Left lung (tissue), 10 donors: Measurements from ENCODE around the gene BRWD1. TPM values are rescaled to one million over a fixed set of nuclear protein-coding genes. Genes with fewer than 3 reads are reported as not detected.
"Not testable (repeated sequence)": the region's sequence is repeated elsewhere in the genome, so short reads cannot be mapped to it uniquely, and the experiment has no call there.

Source experiments
- ATAC-seq: fragments of 200-7000 bp; cut with Tn5 transposase; one replicate; pipeline ENCODE4 v1.9.1; 2020; ENCODE audit warnings: moderate library complexity
- DNase-seq, 4 donors: peaks; one replicate each; pipeline ENCODE4 v3.0.0-alpha.2; 2013 to 2020
- H3K27ac ChIP-seq, 2 donors: fragments of 200-600 bp; sonication (generic) in 1 of 2; one replicate each; pipeline versions ENCODE4 v1.5.0 to v1.8.0; 2020 to 2021
- H3K27me3 ChIP-seq, 2 donors: fragments of 200-600 bp; sonication (generic) in 1 of 2; one replicate each; pipeline versions ENCODE4 v1.5.0 to v1.8.0; 2020 to 2021
- H3K36me3 ChIP-seq, 2 donors: fragments of 200-600 bp; sonication (generic) in 1 of 2; one replicate each; pipeline versions ENCODE4 v1.5.0 to v1.8.0; 2020 to 2021
- H3K4me1 ChIP-seq, 2 donors: fragments of 200-600 bp; one replicate each; pipeline ENCODE4 v1.8.0; 2021
- H3K4me3 ChIP-seq, 2 donors: fragments of 200-600 bp; sonication (generic) in 1 of 2; one replicate each; pipeline versions ENCODE4 v1.5.0 to v1.8.0; 2020 to 2021; ENCODE audit warnings: mild to moderate bottlenecking in 1 of 2
- H3K9me3 ChIP-seq, 2 donors: fragments of 200-600 bp; sonication (generic) in 1 of 2; one replicate each; pipeline versions ENCODE4 v1.5.0 to v1.8.0; 2020 to 2021
- intact Hi-C, 2 donors: fragments of 100-400 bp; cut with DNase I; formaldehyde crosslinking; loops; one replicate each; pipeline versions ENCODE4 v1.11.2 to v1.14.2; 2022
- polyA plus RNA-seq, 6 donors: library from polyadenylated mRNA; unstranded; fragments of 120-200 nt; gene quantifications; one replicate each; pipeline ENCODE4 v1.2.1, GENCODE V29; 2013; ENCODE audit not compliant: insufficient read length in 6 of 6
- total RNA-seq, 2 donors: library from RNA; stranded (reverse); fragmentation: NEBNext Ultra II Directional; extraction: Animal tissue kit (Norgen Biotek cat#: 25700); gene quantifications; one replicate each; pipeline ENCODE4 v1.2.1, GENCODE V29; 2021
- TF ChIP-seq, protein P1 (sequence below), 2 donors: fragments of 200-600 bp; sonication (generic) in 1 of 2; IDR thresholded peaks; one replicate each; pipeline versions ENCODE4 v1.5.0 to v1.8.0; 2021; ENCODE audit warnings: antibody characterized with exemption in 2 of 2
- donor health status: DM: no; HTN: yes; CAD: no.
- donor health status: DM: no; HTN: no; CAD: no.

Gene BRWD1
- total and polyA plus RNA-seq, 8 donors = 33.0 to 54.3 (median 47.3) TPM

DNA sequence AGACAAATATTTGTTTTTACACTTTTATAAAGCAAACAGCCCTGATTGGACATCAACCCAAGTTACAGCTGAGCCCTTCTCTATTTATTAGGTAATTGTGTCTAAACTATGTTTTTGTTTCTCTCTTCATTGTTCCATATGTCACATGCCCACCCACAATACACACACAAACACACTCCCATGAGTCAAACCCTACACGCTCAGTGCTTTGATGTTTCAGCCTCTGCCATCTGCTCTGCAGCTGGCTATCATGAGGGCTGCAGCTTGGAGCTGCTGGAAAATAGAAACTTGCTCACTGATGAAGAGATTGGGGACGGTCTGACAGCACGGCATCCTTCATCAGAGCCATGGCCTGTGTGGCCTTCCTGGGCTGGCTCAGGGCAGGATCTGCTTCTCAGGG is 171.9 kb downstream of the BRWD1 start:
- ATAC-seq (no peak), DNase-seq (no peak)
- Histone ChIP-seq H3K27me3 (no peaks in the 10 kb centered on the region), H3K4me3 (no peak overlapping the region), H3K27ac (no peak overlapping the region), H3K36me3 (no peaks in the 10 kb centered on the region), H3K9me3 (peaks cover 0 to 10% of the 10 kb centered on the region in 2 donors), H3K4me1 (peaks cover 0 to 5% of the 10 kb centered on the region in 2 donors)
- TF ChIP-seq, protein P1, sequence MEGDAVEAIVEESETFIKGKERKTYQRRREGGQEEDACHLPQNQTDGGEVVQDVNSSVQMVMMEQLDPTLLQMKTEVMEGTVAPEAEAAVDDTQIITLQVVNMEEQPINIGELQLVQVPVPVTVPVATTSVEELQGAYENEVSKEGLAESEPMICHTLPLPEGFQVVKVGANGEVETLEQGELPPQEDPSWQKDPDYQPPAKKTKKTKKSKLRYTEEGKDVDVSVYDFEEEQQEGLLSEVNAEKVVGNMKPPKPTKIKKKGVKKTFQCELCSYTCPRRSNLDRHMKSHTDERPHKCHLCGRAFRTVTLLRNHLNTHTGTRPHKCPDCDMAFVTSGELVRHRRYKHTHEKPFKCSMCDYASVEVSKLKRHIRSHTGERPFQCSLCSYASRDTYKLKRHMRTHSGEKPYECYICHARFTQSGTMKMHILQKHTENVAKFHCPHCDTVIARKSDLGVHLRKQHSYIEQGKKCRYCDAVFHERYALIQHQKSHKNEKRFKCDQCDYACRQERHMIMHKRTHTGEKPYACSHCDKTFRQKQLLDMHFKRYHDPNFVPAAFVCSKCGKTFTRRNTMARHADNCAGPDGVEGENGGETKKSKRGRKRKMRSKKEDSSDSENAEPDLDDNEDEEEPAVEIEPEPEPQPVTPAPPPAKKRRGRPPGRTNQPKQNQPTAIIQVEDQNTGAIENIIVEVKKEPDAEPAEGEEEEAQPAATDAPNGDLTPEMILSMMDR (IDR thresholded peaks at IDR 0.05) = no peak
- intact Hi-C loops = loop anchor here in 1 of 2 donors (10.0 kb wide), 1 partner anchor 407 kb away; no protein-coding TSS in a partner anchor

DNA sequence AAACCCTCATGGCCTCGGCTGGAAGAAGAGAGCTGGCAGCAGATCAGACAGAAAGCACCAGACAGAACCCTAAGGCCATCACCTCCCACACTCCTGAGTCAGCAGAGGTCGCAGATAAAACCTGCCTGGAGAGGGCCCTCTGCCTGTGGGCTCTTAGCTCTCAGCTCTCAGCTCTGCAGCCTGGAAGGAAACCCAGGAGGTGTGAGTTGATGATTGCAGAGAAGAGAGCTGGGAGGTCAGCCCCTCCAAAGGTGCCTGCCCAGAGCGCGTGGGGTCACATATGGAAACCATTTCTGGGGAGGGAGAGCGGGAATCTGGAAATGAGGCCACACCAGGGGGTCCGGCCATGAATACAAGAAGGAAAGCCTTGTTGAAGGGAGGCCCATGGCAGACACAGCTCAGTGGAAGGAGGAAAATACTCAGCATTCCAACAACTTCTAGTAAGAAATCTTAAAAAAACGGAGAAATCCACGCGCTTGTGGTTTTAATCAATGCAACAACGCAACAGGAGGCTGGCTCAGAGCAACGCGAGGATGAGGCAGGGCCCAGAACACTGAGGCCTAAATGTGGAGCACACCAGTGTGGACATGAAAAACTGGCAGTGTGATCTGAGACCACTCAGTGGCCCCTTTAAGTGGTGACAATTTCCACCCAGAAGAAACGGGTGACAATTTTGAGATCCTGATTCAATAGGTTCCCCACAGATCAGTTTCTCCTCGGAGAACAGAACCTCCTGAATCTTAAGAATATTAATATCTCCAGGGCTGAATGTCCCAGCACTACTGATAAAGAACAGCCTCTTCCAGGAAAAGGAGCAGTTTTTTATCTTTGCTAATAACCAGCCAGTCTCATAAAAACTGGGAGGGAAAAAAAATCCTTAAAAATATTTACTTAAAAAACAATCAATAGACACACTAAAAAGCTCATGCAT is 175.9 kb downstream of the BRWD1 start:
- ATAC-seq (no peak), DNase-seq (no peak)
- Histone ChIP-seq H3K9me3 (no peaks in the 10 kb centered on the region), H3K27ac (no peak overlapping the region), H3K36me3 (no peaks in the 10 kb centered on the region), H3K27me3 (no peaks in the 10 kb centered on the region), H3K4me1 (peaks cover 0 to 5% of the 10 kb centered on the region in 2 donors), H3K4me3 (no peak overlapping the region)
- intact Hi-C loops = loop anchor here in 1 of 2 donors (5.0 kb wide), 1 partner anchor 405 kb away; no protein-coding TSS in a partner anchor
- TF ChIP-seq, protein P1 (IDR thresholded peaks at IDR 0.05) = no peak

DNA sequence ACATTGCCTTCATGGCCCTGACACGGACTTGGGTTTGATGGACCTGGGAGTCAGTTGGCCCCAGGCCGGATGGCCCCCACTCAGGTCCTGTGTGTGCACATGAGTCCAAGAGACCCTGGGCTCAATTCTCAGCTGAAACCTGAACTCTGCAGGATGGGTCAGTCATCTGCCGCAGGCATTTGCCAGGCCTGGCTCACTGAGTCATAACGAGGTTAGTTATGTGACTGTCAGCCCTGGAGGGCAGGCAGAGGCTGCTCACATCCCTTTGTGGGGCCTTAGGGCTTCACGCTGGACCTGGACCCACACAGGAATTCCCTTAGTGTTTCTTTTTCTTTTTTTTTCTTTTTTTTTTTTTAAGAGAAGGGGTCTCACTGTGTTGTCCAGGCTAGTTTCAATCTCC is 176.7 kb downstream of the BRWD1 start:
- TF ChIP-seq, protein P1 (IDR thresholded peaks at IDR 0.05) = no peak
- intact Hi-C loops = loop anchor here in 1 of 2 donors (5.0 kb wide), 1 partner anchor 404 kb away; no protein-coding TSS in a partner anchor
- no peak overlapping the region for H3K4me3 ChIP-seq
- no peak overlapping the region for H3K27ac ChIP-seq
- ATAC-seq = no peak
- H3K27me3 ChIP-seq = no peaks in the 10 kb centered on the region
- DNase-seq = no peak
- no peaks in the 10 kb centered on the region for H3K36me3 ChIP-seq
- H3K9me3 ChIP-seq = no peaks in the 10 kb centered on the region
- peaks cover 0 to 5% of the 10 kb centered on the region in 2 donors for H3K4me1 ChIP-seq

DNA sequence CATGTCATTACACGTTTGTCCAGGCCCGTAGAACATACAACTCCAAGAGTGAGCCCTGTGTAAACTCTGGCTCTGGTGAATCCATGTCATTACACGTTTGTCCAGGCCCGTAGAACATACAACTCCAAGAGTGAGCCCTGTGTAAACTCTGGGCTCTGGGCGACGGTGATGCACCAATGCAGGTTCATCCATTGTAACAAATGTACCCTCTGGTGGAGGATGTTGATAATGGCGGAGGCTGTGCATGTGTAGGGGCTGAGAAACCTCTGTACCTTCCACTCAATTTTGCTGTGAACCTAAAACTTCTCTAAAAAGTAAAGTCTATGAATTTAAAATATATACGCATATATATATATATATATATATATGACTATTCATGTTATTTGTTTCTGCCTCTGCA is 177.3 kb downstream of the BRWD1 start:
- H3K36me3 ChIP-seq, H3K9me3 ChIP-seq, H3K27me3 ChIP-seq, H3K27ac ChIP-seq, H3K4me1 ChIP-seq, H3K4me3 ChIP-seq: not testable (repeated sequence)
- intact Hi-C loops = loop anchor here in 1 of 2 donors (5.0 kb wide), 1 partner anchor 404 kb away; no protein-coding TSS in a partner anchor
- TF ChIP-seq, protein P1 (IDR thresholded peaks at IDR 0.05) = peak; percentile 27 to 43
- peak; percentile 40 for ATAC-seq
- peak in 1 of 4 donors; percentile 60 for DNase-seq

DNA sequence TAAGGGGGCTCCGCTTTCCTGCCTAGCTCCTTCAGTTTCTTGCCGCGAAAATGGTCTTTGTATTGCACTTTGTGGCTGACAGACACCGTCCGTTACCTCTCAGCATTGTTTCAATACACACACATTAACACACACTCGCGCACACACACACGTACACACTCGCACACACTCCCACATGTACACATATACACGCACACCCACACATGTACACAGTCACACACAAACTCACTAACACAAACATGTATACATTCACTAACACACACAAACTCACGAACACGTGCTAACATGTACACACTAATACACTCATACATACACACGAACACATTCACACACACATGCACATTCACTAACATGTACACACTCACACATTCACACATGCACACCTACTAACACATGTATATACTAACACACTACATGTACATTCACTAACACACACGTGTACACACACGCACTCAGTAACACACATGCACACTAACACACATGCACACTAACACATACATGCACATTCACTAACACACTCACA is 179.1 kb downstream of the BRWD1 start:
- ATAC-seq = no peak
- TF ChIP-seq, protein P1 (IDR thresholded peaks at IDR 0.05) = no peak
- intact Hi-C loops = no loop called here

More for the DNA sequence above, 179.1 kb downstream of the BRWD1 start:
- Histone ChIP-seq H3K27ac (no peak overlapping the region), H3K9me3 (peaks cover 0 to 6% of the 10 kb centered on the region in 2 donors), H3K4me3 (no peak overlapping the region), H3K36me3 (no peaks in the 10 kb centered on the region), H3K4me1 (peaks cover 0 to 5% of the 10 kb centered on the region in 2 donors), H3K27me3 (no peaks in the 10 kb centered on the region)
- DNase-seq = no peak
